ENCODE measurements around the gene PPP1R18.

Gene PPP1R18, protein sequence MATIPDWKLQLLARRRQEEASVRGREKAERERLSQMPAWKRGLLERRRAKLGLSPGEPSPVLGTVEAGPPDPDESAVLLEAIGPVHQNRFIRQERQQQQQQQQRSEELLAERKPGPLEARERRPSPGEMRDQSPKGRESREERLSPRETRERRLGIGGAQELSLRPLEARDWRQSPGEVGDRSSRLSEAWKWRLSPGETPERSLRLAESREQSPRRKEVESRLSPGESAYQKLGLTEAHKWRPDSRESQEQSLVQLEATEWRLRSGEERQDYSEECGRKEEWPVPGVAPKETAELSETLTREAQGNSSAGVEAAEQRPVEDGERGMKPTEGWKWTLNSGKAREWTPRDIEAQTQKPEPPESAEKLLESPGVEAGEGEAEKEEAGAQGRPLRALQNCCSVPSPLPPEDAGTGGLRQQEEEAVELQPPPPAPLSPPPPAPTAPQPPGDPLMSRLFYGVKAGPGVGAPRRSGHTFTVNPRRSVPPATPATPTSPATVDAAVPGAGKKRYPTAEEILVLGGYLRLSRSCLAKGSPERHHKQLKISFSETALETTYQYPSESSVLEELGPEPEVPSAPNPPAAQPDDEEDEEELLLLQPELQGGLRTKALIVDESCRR

DNA sequence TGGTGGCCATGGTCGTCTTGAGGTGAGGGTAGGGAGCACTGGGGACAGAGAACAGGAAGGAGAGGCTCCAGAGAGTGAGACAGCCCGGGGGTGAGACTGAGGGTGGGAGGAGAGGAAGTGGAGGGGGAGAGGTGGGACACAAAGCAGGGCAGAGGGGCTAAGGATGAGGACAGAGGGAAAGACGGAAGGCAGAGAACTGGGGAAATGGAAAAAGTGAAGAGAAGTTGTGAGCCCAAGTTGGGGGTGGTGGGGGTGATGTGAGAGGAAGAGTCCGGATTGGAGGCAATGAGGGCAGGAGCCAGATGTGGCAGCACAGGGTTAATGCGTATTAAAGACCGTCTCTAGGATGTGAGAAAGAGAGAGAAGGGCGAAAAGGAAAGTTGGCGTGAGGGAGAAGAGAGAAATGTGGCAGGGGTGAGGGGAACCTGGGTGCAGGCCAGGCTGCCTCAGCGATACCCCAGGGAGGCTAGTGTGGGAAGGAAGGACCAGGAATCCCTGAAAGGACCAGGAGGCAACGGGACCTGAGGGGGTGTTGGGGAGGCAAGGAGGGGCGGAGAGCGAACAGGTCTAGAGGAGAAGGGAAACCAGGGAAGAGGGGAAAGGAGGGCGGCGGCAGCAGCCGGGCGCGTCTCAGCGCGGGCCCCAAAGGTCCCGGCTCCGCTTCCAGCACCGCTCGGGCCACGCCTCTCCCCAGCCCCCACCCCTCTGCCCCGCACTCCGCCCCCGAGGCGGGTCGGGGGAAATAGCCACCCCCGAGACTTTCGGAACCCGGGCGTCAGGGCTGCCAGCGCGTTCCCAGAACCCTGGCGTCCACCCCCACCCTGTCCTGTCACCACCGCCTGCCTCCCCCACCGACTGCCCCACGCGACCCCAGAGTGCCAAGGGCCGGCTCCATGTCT is at the start of gene PPP1R18:
TSS of gene PPP1R18 (minus strand) at position 637 of the 899 bp plus-strand sequence. CDS start at position 10, 627 bp downstream.
- TF ChIP-seq, protein P1, sequence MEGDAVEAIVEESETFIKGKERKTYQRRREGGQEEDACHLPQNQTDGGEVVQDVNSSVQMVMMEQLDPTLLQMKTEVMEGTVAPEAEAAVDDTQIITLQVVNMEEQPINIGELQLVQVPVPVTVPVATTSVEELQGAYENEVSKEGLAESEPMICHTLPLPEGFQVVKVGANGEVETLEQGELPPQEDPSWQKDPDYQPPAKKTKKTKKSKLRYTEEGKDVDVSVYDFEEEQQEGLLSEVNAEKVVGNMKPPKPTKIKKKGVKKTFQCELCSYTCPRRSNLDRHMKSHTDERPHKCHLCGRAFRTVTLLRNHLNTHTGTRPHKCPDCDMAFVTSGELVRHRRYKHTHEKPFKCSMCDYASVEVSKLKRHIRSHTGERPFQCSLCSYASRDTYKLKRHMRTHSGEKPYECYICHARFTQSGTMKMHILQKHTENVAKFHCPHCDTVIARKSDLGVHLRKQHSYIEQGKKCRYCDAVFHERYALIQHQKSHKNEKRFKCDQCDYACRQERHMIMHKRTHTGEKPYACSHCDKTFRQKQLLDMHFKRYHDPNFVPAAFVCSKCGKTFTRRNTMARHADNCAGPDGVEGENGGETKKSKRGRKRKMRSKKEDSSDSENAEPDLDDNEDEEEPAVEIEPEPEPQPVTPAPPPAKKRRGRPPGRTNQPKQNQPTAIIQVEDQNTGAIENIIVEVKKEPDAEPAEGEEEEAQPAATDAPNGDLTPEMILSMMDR (IDR thresholded peaks at IDR 0.05; ENCODE audit: extremely low read depth, missing control alignments): no peak
- peak; percentile 84 for DNase-seq (ENCODE audit: low spot score)

DNA sequence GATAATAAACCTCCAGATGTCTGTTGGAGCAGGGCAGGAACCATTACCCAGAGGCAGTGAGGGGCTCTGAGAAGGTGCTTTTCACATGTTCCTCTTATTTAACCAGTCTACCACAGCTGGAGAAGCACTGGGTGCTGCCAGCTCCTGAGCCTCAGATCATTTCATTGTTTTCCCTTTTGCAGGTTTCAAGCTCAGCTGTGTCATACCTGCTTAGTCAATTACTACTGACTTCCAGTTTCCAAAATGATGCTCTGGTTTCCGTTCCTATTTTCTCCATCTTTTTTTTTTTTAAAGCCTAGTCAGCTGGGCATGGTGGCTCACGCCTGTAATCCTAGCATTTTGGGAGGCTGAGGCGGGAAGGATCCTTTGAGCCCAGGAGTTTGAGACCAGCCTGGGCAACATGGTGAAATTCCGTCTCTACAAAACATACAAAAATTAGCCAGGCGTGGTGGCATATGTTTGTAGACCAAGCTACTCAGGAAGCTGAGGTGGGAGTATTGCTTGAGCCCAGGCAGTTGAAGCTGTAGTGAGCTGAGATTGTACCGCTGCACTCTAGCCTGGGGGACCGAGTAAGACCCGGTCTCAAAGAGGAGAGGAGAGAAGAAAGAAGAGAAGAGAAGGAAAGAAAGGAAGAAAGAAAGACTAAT is 49.3 kb upstream of the PPP1R18 start:
- peak; percentile 41 for DNase-seq (ENCODE audit: low spot score)
- TF ChIP-seq, protein P1 (IDR thresholded peaks at IDR 0.05; ENCODE audit: extremely low read depth, missing control alignments): no peak

DNA sequence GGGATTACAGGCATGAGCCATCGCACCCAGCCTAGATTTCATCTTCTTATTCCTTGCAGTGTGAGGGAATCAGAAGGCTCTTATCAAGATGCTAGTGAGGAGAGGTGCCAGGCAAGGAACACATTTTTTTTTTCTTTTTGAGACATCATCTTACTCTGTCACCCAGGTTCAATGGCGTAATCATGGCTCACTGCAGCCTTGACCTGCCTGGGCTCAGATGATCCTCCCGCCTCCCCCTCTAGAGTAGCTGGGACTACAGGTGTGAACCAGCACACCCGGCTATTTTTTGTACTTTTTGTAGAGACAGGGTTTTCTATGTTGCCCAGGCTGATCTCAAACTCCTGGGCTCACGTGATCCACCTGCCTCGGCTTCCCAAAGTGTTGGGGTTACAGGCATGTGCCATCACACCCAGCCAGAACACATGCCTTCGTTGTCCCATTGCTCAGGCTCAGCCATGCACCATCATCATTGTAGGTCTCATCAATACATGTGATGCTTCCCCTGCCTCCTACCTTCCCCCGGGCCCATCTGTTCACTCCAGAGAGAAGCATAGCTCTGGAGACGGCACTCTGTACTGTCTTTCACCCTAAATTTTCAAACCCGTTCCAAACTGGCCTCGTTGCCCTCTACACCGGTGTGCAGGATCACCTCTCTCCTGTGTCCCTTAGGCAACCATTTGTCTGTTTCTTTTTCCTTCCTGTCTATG is 45.9 kb upstream of the PPP1R18 start:
- TF ChIP-seq, protein P1 (IDR thresholded peaks at IDR 0.05; ENCODE audit: extremely low read depth, missing control alignments): no peak
- DNase-seq (ENCODE audit: low spot score): no peak

DNA sequence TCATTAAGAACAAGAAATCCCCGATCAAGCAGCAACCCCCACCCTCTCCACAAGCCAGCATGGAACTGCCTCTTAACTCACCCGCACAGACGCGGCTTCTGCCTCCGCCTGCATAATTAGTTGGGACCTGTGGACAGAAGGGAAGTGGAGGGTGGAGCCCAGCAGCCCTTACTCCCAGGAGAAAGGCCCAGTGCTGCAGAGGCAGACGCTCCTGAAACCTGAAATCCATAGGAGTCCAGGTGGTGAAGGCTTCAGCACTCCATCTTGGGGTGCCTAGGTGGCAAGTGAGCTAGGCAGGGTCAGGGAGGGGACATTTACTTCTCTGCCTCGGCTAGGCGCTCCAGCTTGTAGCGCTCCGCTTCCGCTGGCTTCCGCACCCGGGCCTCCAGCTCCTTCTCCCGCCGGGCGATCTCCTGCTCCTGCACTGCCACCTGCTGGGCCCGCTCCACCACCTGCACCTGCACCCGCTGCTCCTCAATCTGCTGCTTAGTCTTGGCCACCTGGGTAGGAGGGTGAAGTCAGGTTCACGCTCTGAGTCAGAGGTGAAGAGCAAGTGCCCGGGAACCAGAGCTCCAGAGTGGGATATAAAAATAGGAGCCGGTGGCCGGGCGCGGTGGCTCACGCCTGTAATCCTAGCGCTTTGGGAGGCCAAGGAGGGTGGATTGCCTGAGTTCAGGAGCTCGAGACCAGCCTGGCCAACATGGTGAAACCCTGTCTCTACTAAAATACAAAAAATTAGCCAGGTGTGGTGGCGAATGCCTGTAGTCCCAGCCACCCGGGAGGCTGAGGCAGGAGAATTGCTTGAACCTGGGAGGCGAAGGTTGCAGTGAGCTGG is 44.4 kb upstream of the PPP1R18 start:
- TF ChIP-seq, protein P1 (IDR thresholded peaks at IDR 0.05; ENCODE audit: extremely low read depth, missing control alignments): peak; percentile 96
- DNase-seq (ENCODE audit: low spot score): peak; percentile 76

DNA sequence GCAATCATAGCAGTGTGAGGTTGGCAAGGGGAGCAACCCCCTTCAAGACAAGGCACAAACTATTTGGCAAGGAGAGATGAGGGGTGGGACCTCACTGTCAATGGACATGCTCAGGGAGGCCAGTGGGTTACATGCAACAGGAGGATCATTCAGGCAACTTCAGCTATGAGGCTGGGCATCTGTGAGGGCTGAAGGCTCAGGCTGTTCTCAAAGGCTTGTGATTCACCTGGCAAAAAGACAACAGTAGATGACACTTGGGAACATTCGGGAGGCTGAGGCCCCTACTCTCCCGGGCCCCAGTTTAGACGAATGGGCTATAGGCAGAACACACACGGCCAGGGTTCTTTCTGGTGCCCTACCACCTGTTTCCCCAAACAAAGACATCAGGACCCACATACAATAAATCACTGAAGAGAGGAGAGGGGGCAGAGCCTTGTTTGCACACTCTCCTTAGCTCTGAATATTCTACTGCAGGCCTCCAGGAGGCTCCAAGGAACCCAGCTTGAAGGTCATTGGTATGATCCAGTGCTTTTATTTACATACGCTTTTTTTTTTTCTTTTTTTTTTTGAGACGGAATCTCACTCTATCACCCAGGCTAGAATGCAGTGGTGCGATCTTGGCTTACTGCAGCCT is 41.6 kb upstream of the PPP1R18 start:
- TF ChIP-seq, protein P1 (IDR thresholded peaks at IDR 0.05; ENCODE audit: extremely low read depth, missing control alignments): no peak
- no peak for DNase-seq (ENCODE audit: low spot score)
